ENCODE results near the gene NKAP.

Gene NKAP

GRCh38 chrX:119871599-119872395 lies 71.8 kb downstream of the NKAP start, which contains the start of the genes NDUFA1 and RNF113A:
Gene NDUFA1, plus strand, starts transcription at chrX:119871832. Its CDS starts 80 bp downstream, at chrX:119871912.
Gene RNF113A, minus strand, starts transcription at chrX:119871733. Its CDS starts 120 bp downstream, at chrX:119871613.
- no peak for TF ChIP-seq CTCF (IDR thresholded peaks at IDR 0.05; ENCODE audit: insufficient read depth, low read length, poor library complexity, severe bottlenecking)
- no peaks in the 10 kb centered on the region for H3K36me3 ChIP-seq (ENCODE audit: control insufficient read depth, insufficient read depth, low read length)
- peak within 1 kb of the TSS; percentile 79 for H3K4me3 ChIP-seq (replicated peaks; ENCODE audit: low read depth, low read length)
- peak; percentile 96 for DNase-seq (ENCODE audit: extremely low read depth, insufficient read length)
- no peaks in the 10 kb centered on the region for H3K27me3 ChIP-seq (replicated peaks; ENCODE audit: control insufficient read depth, insufficient read depth, low read length)

GRCh38 chrX:119871245-119871598 lies 72.3 kb downstream of the NKAP start:
- peak overlapping the region; percentile 79 for H3K4me3 ChIP-seq (replicated peaks; ENCODE audit: low read depth, low read length)
- no peaks in the 10 kb centered on the region for H3K27me3 ChIP-seq (replicated peaks; ENCODE audit: control insufficient read depth, insufficient read depth, low read length)
- DNase-seq (ENCODE audit: extremely low read depth, insufficient read length): no peak
- no peaks in the 10 kb centered on the region for H3K36me3 ChIP-seq (ENCODE audit: control insufficient read depth, insufficient read depth, low read length)
- TF ChIP-seq CTCF (IDR thresholded peaks at IDR 0.05; ENCODE audit: insufficient read depth, low read length, poor library complexity, severe bottlenecking): no peak

Data from GM06990 (cell line).